A673 (cell line): Measurements from ENCODE around the gene LRP1. TPM values are rescaled to one million over a fixed set of nuclear protein-coding genes. Genes with fewer than 3 reads are reported as not detected.

Experiments used
- BruUV-seq: library from RNA; stranded (reverse); fragments of 400-500 nt; replicated peaks from 2 replicates; lab custom pipeline; 2021; lab: Mats Ljungman, UMichigan
- CTCF ChIA-PET: fragments of 300-600 bp; sonication (Branson Sonifier 250); formaldehyde crosslinking; loops from one replicate; lab custom pipeline; 2022; ENCODE audit warnings: antibody characterized with exemption; lab: Charles Lee
- POLR2A ChIA-PET: fragments of 300-600 bp; sonication (Branson Sonifier 250); formaldehyde crosslinking; loops from one replicate; lab custom pipeline; 2022; ENCODE audit warnings: antibody characterized with exemption; ENCODE audit not compliant: low non-redundant PET; lab: Charles Lee
- DNase-seq: peaks from one replicate; pipeline ENCODE4 v3.0.0-alpha.2; 2015; ENCODE audit warnings: low spot score
- H3K27ac ChIP-seq: fragments of 200-600 bp; sonication (generic); 2 replicates; pipeline ENCODE4 v1.5.1; 2016; ENCODE audit warnings: mixed run types, low read depth, mild to moderate bottlenecking, mixed read lengths, antibody characterized with exemption, low read length; ENCODE audit not compliant: poor library complexity, severe bottlenecking
- H3K27me3 ChIP-seq: fragments of 200-600 bp; sonication (generic); replicated peaks from 2 replicates; pipeline ENCODE4 v1.6.1; 2017; ENCODE audit warnings: mixed run types, low read depth, mild to moderate bottlenecking, mixed read lengths, antibody characterized with exemption, low read length; ENCODE audit not compliant: insufficient read depth, poor library complexity
- H3K36me3 ChIP-seq: fragments of 200-600 bp; sonication (generic); 2 replicates; pipeline ENCODE4 v1.6.1; 2016; ENCODE audit warnings: mixed run types, mild to moderate bottlenecking, mixed read lengths, antibody characterized with exemption, low read length; ENCODE audit not compliant: insufficient read depth, poor library complexity, severe bottlenecking
- H3K4me1 ChIP-seq: fragments of 200-600 bp; sonication (generic); 2 replicates; pipeline ENCODE4 v1.6.1; 2017; ENCODE audit warnings: mixed run types, mild to moderate bottlenecking, mixed read lengths, antibody characterized with exemption, low read length; ENCODE audit not compliant: insufficient read depth, poor library complexity, severe bottlenecking
- H3K4me3 ChIP-seq: fragments of 200-600 bp; sonication (generic); 2 replicates; pipeline ENCODE4 v1.5.1; 2016; ENCODE audit warnings: low read depth, mixed run types, mild to moderate bottlenecking, mixed read lengths, low read length; ENCODE audit not compliant: poor library complexity, severe bottlenecking
- H3K9me3 ChIP-seq: fragments of 200-600 bp; sonication (generic); 2 replicates; pipeline ENCODE4 v1.6.1; 2016; ENCODE audit warnings: mixed run types, low read depth, mild to moderate bottlenecking, mixed read lengths, antibody characterized with exemption, low read length; ENCODE audit not compliant: poor library complexity, severe bottlenecking
- CTCF ChIP-seq: fragments of 300-800, 200-600 bp; sonication (generic); conservative IDR thresholded peaks from 2 replicates; pipeline ENCODE4 v1.5.1; 2017; ENCODE audit warnings: low read depth, mild to moderate bottlenecking, antibody characterized with exemption, low read length, moderate library complexity, mixed read lengths
- EZH2 ChIP-seq: fragments of 200-600 bp; sonication (generic); IDR thresholded peaks from 2 replicates; pipeline ENCODE4 v1.6.1; 2017; ENCODE audit warnings: borderline replicate concordance, low read depth, mild to moderate bottlenecking, mixed read lengths, antibody characterized with exemption, low read length; ENCODE audit not compliant: poor library complexity, severe bottlenecking
- intact Hi-C: fragments of 100-400 bp; cut with micrococcal nuclease; formaldehyde crosslinking; loops from one replicate; pipeline ENCODE4 v1.10.0; 2022; ENCODE audit not compliant: unreplicated experiment
- total RNA-seq: library from RNA; stranded (reverse); gene quantifications from 2 replicates; pipeline ENCODE4 v1.2.3, GENCODE V29; 2021

LRP1 gene
- total RNA-seq, 1 experiment from 2014 or later, result 31.0 TPM

GRCh38 chr12:57086493-57087009 lies 41.7 kb upstream of the LRP1 start:
- intact Hi-C loops, result loop anchor here (1.0 kb wide), 1 partner anchor 7 kb away; no protein-coding TSS in a partner anchor
- Histone ChIP-seq H3K27me3 (no peaks in the 10 kb centered on the region), H3K36me3 (peaks cover 11% of the 10 kb centered on the region), H3K4me1 (peaks cover 31% of the 10 kb centered on the region), H3K27ac (peak overlapping the region; percentile 100), H3K4me3 (peak overlapping the region; percentile 63), H3K9me3 (no peaks in the 10 kb centered on the region)
- CTCF ChIA-PET, result interaction anchor here (1.1 kb wide), 1 partner anchor 25 kb away, joined by 4 read pairs; the partner anchor contains the start of gene STAT6
- peak; percentile 66 for TF ChIP-seq CTCF
- TF ChIP-seq EZH2, result no peak
- BruUV-seq, result TSS peak; percentile 21
- POLR2A ChIA-PET, result interaction anchor here (0.5 to 0.7 kb wide), 2 partner anchors 17 to 457 kb away, joined by 3 read pairs; no protein-coding TSS in a partner anchor
- peak; percentile 89 for DNase-seq

DNA sequence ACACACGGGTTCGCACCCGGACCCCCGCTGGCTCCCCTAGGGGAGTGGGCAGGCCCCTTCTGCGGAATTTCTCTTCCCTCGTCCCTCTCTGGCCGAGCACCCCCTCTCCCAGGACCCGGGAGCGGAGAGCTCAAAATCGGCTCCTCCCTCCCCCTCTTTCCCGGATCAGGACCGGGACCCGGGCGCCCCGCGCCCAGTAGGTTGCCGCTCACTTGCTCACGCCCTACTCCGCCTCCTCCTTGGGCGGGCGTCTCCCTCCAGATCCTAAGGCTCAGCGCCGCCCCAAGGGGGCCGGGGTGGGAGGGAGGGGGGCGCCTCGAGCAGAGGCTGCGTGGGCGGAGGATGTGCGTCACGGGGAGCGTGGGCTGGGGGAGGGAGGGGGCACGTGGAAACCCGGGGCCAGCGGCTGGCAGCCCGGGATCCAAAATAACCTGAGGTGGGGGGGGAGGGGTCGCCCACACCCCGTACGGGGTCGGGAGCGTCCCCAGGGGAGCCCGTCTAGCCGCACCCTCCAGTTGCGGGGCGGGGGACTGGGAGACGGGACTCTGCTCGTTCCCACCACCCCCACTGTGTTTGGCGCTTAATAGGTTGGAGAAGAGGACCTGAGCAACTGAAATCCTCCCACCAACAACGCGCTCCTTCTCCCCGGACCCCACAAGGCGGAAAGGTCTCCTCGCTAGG lies 41.1 kb upstream of the LRP1 start:
- Histone ChIP-seq H3K36me3 (peaks cover 17% of the 10 kb centered on the region), H3K9me3 (no peaks in the 10 kb centered on the region), H3K27ac (peak overlapping the region; percentile 100), H3K4me3 (peak overlapping the region; percentile 63), H3K4me1 (peaks cover 36% of the 10 kb centered on the region), H3K27me3 (no peaks in the 10 kb centered on the region)
- intact Hi-C loops, result loop anchor here (1.0 kb wide), 1 partner anchor 8 kb away; no protein-coding TSS in a partner anchor
- DNase-seq, result peak; percentile 98
- POLR2A ChIA-PET, result interaction anchor here (0.5 to 1.0 kb wide), 5 partner anchors 8 to 458 kb away, joined by 3 to 11 read pairs (median 4); partner anchors contain the start of genes NEMP1 and STAT6
- BruUV-seq, result no TSS peak
- CTCF ChIA-PET, result interaction anchor here (1.1 kb wide), 1 partner anchor 25 kb away, joined by 4 read pairs; the partner anchor contains the start of gene STAT6
- no peak for TF ChIP-seq EZH2
- no peak for TF ChIP-seq CTCF

- ChIA-PET POLR2A (interaction anchor here (0.5 to 1.0 kb wide), 5 partner anchors 9 to 1244 kb away, joined by 3 to 11 read pairs (median 8); partner anchors contain the start of genes NEMP1 and STAT6), CTCF (no interaction called here)
- Histone ChIP-seq H3K27me3 (no peaks in the 10 kb centered on the region), H3K27ac (peak overlapping the region; percentile 100), H3K4me3 (peak overlapping the region; percentile 63), H3K36me3 (peaks cover 24% of the 10 kb centered on the region), H3K4me1 (peaks cover 43% of the 10 kb centered on the region), H3K9me3 (no peaks in the 10 kb centered on the region)
- intact Hi-C loops, result loop anchor here (1.0 kb wide), 1 partner anchor 9 kb away; no protein-coding TSS in a partner anchor
- TSS peak; percentile 75 for BruUV-seq
- TF ChIP-seq CTCF (no peak), EZH2 (no peak)
- peak; percentile 99 for DNase-seq
Measured at GRCh38 chr12:57087691-57088353, 40.5 kb upstream of the LRP1 start.
